Neural cell (in vitro differentiated cells): ENCODE data around the gene CARMIL1. TPM values are rescaled to one million over a fixed set of nuclear protein-coding genes. Genes with fewer than 3 reads are reported as not detected.

Experiments
- H2AFZ ChIP-seq: fragments of 200-600, 300-800 bp; sonication (generic), shearing (Covaris generic); 2 replicates; pipeline ENCODE4 v1.6.0; 2014; ENCODE audit warnings: low read depth, mild to moderate bottlenecking, antibody characterized with exemption, low read length, moderate library complexity
- H3F3A ChIP-seq: fragments of 200-600 bp; shearing (Covaris generic); 2 replicates; pipeline ENCODE4 v1.6.1; 2016; ENCODE audit warnings: mild to moderate bottlenecking, moderate library complexity, mixed read lengths, antibody characterized with exemption, low read length; ENCODE audit not compliant: insufficient read depth, poor library complexity, severe bottlenecking
- H3K27ac ChIP-seq: fragments of 200-600, 300-800 bp; sonication (generic), shearing (Covaris generic); 2 replicates; pipeline ENCODE4 v1.5.1; 2014; ENCODE audit warnings: mild to moderate bottlenecking, low read length, moderate library complexity
- H3K27me3 ChIP-seq: fragments of 300-800, 200-600 bp; sonication (generic), shearing (Covaris generic); 2 replicates; pipeline ENCODE4 v1.6.0; 2014; ENCODE audit warnings: mild to moderate bottlenecking, low read depth, low read length, moderate library complexity; ENCODE audit not compliant: insufficient read depth
- H3K36me3 ChIP-seq: fragments of 300-800, 200-600 bp; sonication (generic), shearing (Covaris generic); 2 replicates; pipeline ENCODE4 v1.5.1; 2014; ENCODE audit warnings: mild to moderate bottlenecking, antibody characterized with exemption, low read length, moderate library complexity; ENCODE audit not compliant: insufficient read depth
- H3K4me2 ChIP-seq: fragments of 300-800, 200-600 bp; sonication (generic), shearing (Covaris generic); 2 replicates; pipeline ENCODE4 v1.6.0; 2014; ENCODE audit warnings: mild to moderate bottlenecking, low read length
- H3K4me3 ChIP-seq: fragments of 300-800, 200-600 bp; sonication (generic), shearing (Covaris generic); 2 replicates; pipeline ENCODE4 v1.5.1; 2014; ENCODE audit warnings: mild to moderate bottlenecking, low read length, moderate library complexity
- H3K79me2 ChIP-seq: fragments of 200-600 bp; shearing (Covaris generic); replicated peaks from 2 replicates; pipeline ENCODE4 v1.6.0; 2014; ENCODE audit warnings: mild to moderate bottlenecking, low read length, moderate library complexity; ENCODE audit not compliant: insufficient read depth
- H3K9ac ChIP-seq: fragments of 300-800, 200-600 bp; sonication (generic), shearing (Covaris generic); 2 replicates; pipeline ENCODE4 v1.6.1; 2016; ENCODE audit warnings: mild to moderate bottlenecking, low read length, mixed read lengths
- H3K9me2 ChIP-seq: fragments of 200-600 bp; shearing (Covaris generic); 2 replicates; pipeline ENCODE4 v1.6.1; 2016; ENCODE audit warnings: mild to moderate bottlenecking, low read length, mixed read lengths; ENCODE audit not compliant: insufficient read depth
- H3K9me3 ChIP-seq: fragments of 200-600, 300-800 bp; sonication (generic), shearing (Covaris generic); 2 replicates; pipeline ENCODE4 v1.6.1; 2016; ENCODE audit warnings: mild to moderate bottlenecking, mixed run types, low read length, moderate library complexity, mixed read lengths
- H4K20me1 ChIP-seq: fragments of 200-600 bp; shearing (Covaris generic); 2 replicates; pipeline ENCODE4 v1.6.1; 2016; ENCODE audit warnings: mild to moderate bottlenecking, mixed run types; ENCODE audit not compliant: insufficient read depth
- EP300 ChIP-seq: fragments of 450-650 bp; conservative IDR thresholded peaks from 2 replicates; pipeline ENCODE4 v1.6.1; 2014; ENCODE audit warnings: antibody characterized with exemption, mild to moderate bottlenecking, moderate library complexity; ENCODE audit not compliant: poor library complexity, severe bottlenecking
- EZH2 ChIP-seq: fragments of 200-600, 300-800 bp; shearing (Covaris generic), sonication (generic); IDR thresholded peaks from 2 replicates; pipeline ENCODE4 v1.6.1; 2014; ENCODE audit warnings: antibody characterized with exemption, low read length, borderline replicate concordance, mild to moderate bottlenecking; ENCODE audit not compliant: insufficient read depth, poor library complexity, severe bottlenecking
- MXI1 ChIP-seq: fragments of 450-650 bp; conservative IDR thresholded peaks from 2 replicates; pipeline ENCODE4 v1.6.1; 2014; ENCODE audit warnings: antibody characterized with exemption, mild to moderate bottlenecking; ENCODE audit not compliant: poor library complexity, severe bottlenecking
- POLR2AphosphoS5 ChIP-seq: IDR thresholded peaks from 2 replicates; pipeline ENCODE4 v1.6.1; 2012
- RAD21 ChIP-seq: fragments of 450-650 bp; conservative IDR thresholded peaks from 2 replicates; pipeline ENCODE4 v1.6.1; 2014; ENCODE audit warnings: antibody characterized with exemption, mild to moderate bottlenecking, moderate library complexity
- SMC3 ChIP-seq: fragments of 450-650 bp; conservative IDR thresholded peaks from 2 replicates; pipeline ENCODE4 v1.6.1; 2014; ENCODE audit warnings: antibody characterized with exemption, mild to moderate bottlenecking, moderate library complexity; ENCODE audit not compliant: poor library complexity
- TAF1 ChIP-seq: IDR thresholded peaks from 2 replicates; pipeline ENCODE4 v1.6.1; 2012; ENCODE audit warnings: low read depth
- polyA plus RNA-seq: library from polyadenylated mRNA; depleted of rRNA; stranded (reverse); fragments of >200 nt; gene quantifications from 2 replicates; pipeline ENCODE4 v1.2.3, GENCODE V29; 2014
- TF ChIP-seq, protein P1 (sequence below): IDR thresholded peaks from 2 replicates; pipeline ENCODE4 v1.6.1; 2012; ENCODE audit warnings: borderline replicate concordance
- TF ChIP-seq, protein P2 (sequence below): fragments of 450-650 bp; IDR thresholded peaks from 2 replicates; pipeline ENCODE4 v1.5.1; 2014; ENCODE audit warnings: antibody characterized with exemption, mild to moderate bottlenecking, moderate library complexity; ENCODE audit not compliant: poor library complexity, severe bottlenecking

The CARMIL1 gene
- polyA plus RNA-seq, 1 donor from 2014 or later, result 5.3 TPM

DNA sequence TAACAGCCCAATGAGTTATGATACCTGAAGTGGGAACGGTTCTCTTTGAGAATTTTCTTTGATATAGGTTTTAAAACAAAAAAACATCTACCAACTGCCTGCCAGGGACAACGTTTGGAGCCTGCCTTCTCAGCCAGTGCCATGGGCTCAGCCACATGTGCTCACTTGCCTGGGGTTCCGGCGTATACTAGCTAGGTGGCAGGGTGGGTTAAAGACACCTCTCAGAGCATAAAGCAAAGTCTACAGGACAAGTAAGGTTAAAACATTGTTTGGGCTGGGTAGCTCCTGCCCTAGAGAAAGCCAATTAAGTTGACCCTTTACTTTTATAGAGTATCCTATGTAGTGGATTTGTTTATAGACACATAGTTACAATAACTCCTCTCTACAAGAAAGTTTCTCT lies 334.9 kb downstream of the CARMIL1 start:
- Histone ChIP-seq H3K27ac (no peak overlapping the region), H3K9ac (no peak overlapping the region), H3F3A (no peaks in the 10 kb centered on the region), H3K36me3 (no peaks in the 10 kb centered on the region), H4K20me1 (no peaks in the 10 kb centered on the region), H3K4me3 (no peak overlapping the region), H3K4me2 (no peak overlapping the region), H3K9me3 (no peaks in the 10 kb centered on the region), H3K27me3 (no peaks in the 10 kb centered on the region), H3K9me2 (no peaks in the 10 kb centered on the region), H3K79me2 (no peaks in the 10 kb centered on the region), H2AFZ (no peak overlapping the region)
- TF ChIP-seq MXI1, result no peak
- no peak for TF ChIP-seq TAF1
- no peak for TF ChIP-seq EZH2
- TF ChIP-seq RAD21, result no peak

DNA sequence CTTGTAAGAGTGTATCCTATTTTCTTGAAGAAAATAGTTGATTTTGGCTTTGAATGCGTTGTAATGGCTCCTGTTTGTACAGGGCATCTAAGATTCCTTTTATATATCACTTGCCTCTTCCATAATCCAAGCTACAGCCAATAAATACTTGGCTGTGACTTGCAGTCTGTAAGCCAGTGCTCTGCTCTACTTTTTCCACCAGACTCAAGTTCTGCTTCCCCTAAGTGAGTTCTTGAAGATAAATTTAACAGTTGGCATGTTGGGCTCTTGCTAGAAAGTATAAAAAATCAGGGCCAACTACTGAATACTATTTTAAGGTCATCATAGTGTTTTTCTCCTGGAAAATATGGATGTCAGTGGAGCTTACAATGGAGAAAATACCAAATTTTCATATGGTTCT lies 336.3 kb downstream of the CARMIL1 start:
- H3K36me3 ChIP-seq, result no peaks in the 10 kb centered on the region
- no peaks in the 10 kb centered on the region for H3K79me2 ChIP-seq
- H3K27ac ChIP-seq, result no peak overlapping the region
- H3K9me3 ChIP-seq, result no peaks in the 10 kb centered on the region
- H3K4me2 ChIP-seq, result no peak overlapping the region
- H3K9ac ChIP-seq, result no peak overlapping the region
- no peak overlapping the region for H2AFZ ChIP-seq
- H3K4me3 ChIP-seq, result no peak overlapping the region
- H3F3A ChIP-seq, result no peaks in the 10 kb centered on the region
- no peaks in the 10 kb centered on the region for H4K20me1 ChIP-seq
- no peaks in the 10 kb centered on the region for H3K9me2 ChIP-seq
- no peaks in the 10 kb centered on the region for H3K27me3 ChIP-seq
- TF ChIP-seq MXI1 (no peak), SMC3 (no peak), EP300 (no peak), EZH2 (no peak), RAD21 (no peak), TAF1 (no peak), POLR2AphosphoS5 (no peak)
- TF ChIP-seq, protein P1, sequence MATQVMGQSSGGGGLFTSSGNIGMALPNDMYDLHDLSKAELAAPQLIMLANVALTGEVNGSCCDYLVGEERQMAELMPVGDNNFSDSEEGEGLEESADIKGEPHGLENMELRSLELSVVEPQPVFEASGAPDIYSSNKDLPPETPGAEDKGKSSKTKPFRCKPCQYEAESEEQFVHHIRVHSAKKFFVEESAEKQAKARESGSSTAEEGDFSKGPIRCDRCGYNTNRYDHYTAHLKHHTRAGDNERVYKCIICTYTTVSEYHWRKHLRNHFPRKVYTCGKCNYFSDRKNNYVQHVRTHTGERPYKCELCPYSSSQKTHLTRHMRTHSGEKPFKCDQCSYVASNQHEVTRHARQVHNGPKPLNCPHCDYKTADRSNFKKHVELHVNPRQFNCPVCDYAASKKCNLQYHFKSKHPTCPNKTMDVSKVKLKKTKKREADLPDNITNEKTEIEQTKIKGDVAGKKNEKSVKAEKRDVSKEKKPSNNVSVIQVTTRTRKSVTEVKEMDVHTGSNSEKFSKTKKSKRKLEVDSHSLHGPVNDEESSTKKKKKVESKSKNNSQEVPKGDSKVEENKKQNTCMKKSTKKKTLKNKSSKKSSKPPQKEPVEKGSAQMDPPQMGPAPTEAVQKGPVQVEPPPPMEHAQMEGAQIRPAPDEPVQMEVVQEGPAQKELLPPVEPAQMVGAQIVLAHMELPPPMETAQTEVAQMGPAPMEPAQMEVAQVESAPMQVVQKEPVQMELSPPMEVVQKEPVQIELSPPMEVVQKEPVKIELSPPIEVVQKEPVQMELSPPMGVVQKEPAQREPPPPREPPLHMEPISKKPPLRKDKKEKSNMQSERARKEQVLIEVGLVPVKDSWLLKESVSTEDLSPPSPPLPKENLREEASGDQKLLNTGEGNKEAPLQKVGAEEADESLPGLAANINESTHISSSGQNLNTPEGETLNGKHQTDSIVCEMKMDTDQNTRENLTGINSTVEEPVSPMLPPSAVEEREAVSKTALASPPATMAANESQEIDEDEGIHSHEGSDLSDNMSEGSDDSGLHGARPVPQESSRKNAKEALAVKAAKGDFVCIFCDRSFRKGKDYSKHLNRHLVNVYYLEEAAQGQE, result no peak
- TF ChIP-seq, protein P2, sequence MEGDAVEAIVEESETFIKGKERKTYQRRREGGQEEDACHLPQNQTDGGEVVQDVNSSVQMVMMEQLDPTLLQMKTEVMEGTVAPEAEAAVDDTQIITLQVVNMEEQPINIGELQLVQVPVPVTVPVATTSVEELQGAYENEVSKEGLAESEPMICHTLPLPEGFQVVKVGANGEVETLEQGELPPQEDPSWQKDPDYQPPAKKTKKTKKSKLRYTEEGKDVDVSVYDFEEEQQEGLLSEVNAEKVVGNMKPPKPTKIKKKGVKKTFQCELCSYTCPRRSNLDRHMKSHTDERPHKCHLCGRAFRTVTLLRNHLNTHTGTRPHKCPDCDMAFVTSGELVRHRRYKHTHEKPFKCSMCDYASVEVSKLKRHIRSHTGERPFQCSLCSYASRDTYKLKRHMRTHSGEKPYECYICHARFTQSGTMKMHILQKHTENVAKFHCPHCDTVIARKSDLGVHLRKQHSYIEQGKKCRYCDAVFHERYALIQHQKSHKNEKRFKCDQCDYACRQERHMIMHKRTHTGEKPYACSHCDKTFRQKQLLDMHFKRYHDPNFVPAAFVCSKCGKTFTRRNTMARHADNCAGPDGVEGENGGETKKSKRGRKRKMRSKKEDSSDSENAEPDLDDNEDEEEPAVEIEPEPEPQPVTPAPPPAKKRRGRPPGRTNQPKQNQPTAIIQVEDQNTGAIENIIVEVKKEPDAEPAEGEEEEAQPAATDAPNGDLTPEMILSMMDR, result no peak

DNA sequence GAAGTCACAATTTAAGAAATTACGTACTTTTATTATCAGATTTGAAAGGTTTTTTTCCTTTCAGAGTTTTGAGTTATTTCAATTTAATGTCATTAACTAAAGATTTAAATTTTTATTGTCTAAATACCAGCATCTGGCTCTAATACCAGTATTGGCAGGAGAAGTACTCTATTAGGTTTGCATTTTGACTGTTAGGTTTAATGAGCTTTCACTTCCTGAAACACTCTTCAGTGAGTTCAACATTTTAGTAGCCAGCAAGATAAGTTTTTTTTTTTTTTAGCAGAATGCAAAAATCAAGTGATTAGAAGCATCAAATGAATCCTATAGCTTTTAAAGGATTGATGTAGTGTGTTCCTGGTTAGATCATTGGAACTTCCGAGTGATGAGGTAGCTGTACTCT lies 338.8 kb downstream of the CARMIL1 start:
- Histone ChIP-seq H3K9ac (no peak overlapping the region), H3K27me3 (no peaks in the 10 kb centered on the region), H3K4me3 (no peak overlapping the region), H3K36me3 (no peaks in the 10 kb centered on the region), H3K9me3 (no peaks in the 10 kb centered on the region), H3K4me2 (no peak overlapping the region), H2AFZ (no peak overlapping the region), H3K9me2 (no peaks in the 10 kb centered on the region), H4K20me1 (no peaks in the 10 kb centered on the region), H3K79me2 (no peaks in the 10 kb centered on the region), H3F3A (no peaks in the 10 kb centered on the region), H3K27ac (no peak overlapping the region)
- TF ChIP-seq, protein P2, result no peak
- no peak for TF ChIP-seq POLR2AphosphoS5
